Hematopoietic multipotent progenitor cell treated with erythropoietin and hydrocortisone succinate and interleukin-3 and kit ligand, for 15 days (in vitro differentiated cells): Measurements from ENCODE around the gene SPART.
A peak's percentile ranks its signal among the peaks of the same experiment; 100 is the strongest.
"Not testable (repeated sequence)": the region's sequence is repeated elsewhere in the genome, so short reads cannot be mapped to it uniquely, and the experiment has no call there.

Experiments
- DNase-seq: peaks from one replicate; pipeline ENCODE4 v3.0.0-alpha.2; 2015; ENCODE audit warnings: low spot score

Gene SPART

GRCh38 chr13:36319793-36320192, 26.4 kb downstream of the SPART start:
- DNase-seq: not testable (repeated sequence)

GRCh38 chr13:36313047-36313969, 32.9 kb downstream of the SPART start:
- no peak for DNase-seq

- DNase-seq: no peak
These were observed 35.6 kb downstream of the SPART start for GRCh38 chr13:36310417-36311108.

- no peak for DNase-seq
These were observed 43.9 kb downstream of the SPART start for GRCh38 chr13:36302289-36302688.

GRCh38 chr13:36299469-36299868, 46.7 kb downstream of the SPART start:
- DNase-seq: not testable (repeated sequence)

GRCh38 chr13:36298535-36299068, 47.6 kb downstream of the SPART start:
- no peak for DNase-seq

- DNase-seq: peak; percentile 84
These were observed 48.5 kb downstream of the SPART start, which contains the start of gene CCDC169 for GRCh38 chr13:36297366-36298338. Gene CCDC169, minus strand, starts transcription at chr13:36297814. Its CDS starts 95 bp downstream, at chr13:36297719.

GRCh38 chr13:36294096-36294495, 52.1 kb downstream of the SPART start:
- no peak for DNase-seq

- no peak for DNase-seq
These were observed 52.7 kb downstream of the SPART start for GRCh38 chr13:36293497-36293896.

- no peak for DNase-seq
These were observed 57.3 kb downstream of the SPART start for GRCh38 chr13:36288794-36289391.

GRCh38 chr13:36286006-36286405, 60.2 kb downstream of the SPART start:
- DNase-seq: no peak

GRCh38 chr13:36282821-36283432, 63.3 kb downstream of the SPART start:
- peak; percentile 66 for DNase-seq

GRCh38 chr13:36275190-36276002, 70.8 kb downstream of the SPART start:
- peak; percentile 18 for DNase-seq

GRCh38 chr13:36273431-36273830, 72.8 kb downstream of the SPART start:
- no peak for DNase-seq

GRCh38 chr13:36261976-36262375, 84.2 kb downstream of the SPART start:
- DNase-seq: no peak

- no peak for DNase-seq
These were observed 85.2 kb downstream of the SPART start for GRCh38 chr13:36261011-36261410.

GRCh38 chr13:36259361-36260137, 86.6 kb downstream of the SPART start:
- DNase-seq: no peak

- no peak for DNase-seq
These were observed 87.4 kb downstream of the SPART start for GRCh38 chr13:36258831-36259230.
